PC-3 (cell line): Measurements from ENCODE around the gene SPRY4. TPM values are rescaled to one million over a fixed set of nuclear protein-coding genes. Genes with fewer than 3 reads are reported as not detected.
A peak's percentile ranks its signal among the peaks of the same experiment; 100 is the strongest.

Experiments
- ATAC-seq: fragments of 200-7000 bp; cut with Tn5 transposase; 2 replicates; pipeline ENCODE4 v1.9.1; 2020; ENCODE audit warnings: mild to moderate bottlenecking, moderate library complexity
- BruUV-seq: library from RNA; stranded (reverse); fragments of 400-500 nt; replicated peaks from 2 replicates; lab custom pipeline; 2021; lab: Mats Ljungman, UMichigan
- CTCF ChIA-PET: fragments of 300-600 bp; sonication (Branson Sonifier 250); formaldehyde crosslinking; loops from one replicate; lab custom pipeline; 2022; ENCODE audit warnings: antibody characterized with exemption; lab: Charles Lee
- POLR2A ChIA-PET: fragments of 300-600 bp; sonication (Branson Sonifier 250); formaldehyde crosslinking; loops from one replicate; lab custom pipeline; 2022; ENCODE audit warnings: antibody characterized with exemption; ENCODE audit not compliant: unreplicated experiment; lab: Charles Lee
- DNase-seq: peaks from one replicate; pipeline ENCODE4 v3.0.0-alpha.2; 2015
- H2AFZ ChIP-seq: fragments of 300-600 bp; sonication (generic); 2 replicates; pipeline ENCODE4 v1.6.0; 2016; ENCODE audit warnings: antibody characterized with exemption, low read length
- H3F3A ChIP-seq: fragments of 300-600 bp; sonication (generic); one replicate; pipeline ENCODE4 v1.6.0; 2017; ENCODE audit warnings: antibody characterized with exemption, low read length, control low read depth, mild to moderate bottlenecking; ENCODE audit not compliant: unreplicated experiment
- H3K27ac ChIP-seq: fragments of 300-600 bp; sonication (generic); 2 replicates; pipeline ENCODE4 v1.5.1; 2016; ENCODE audit warnings: mild to moderate bottlenecking, low read length
- H3K27me3 ChIP-seq: fragments of 300-600 bp; sonication (generic); 2 replicates; pipeline ENCODE4 v1.6.1; 2016; ENCODE audit warnings: low read length, mixed read lengths
- H3K36me3 ChIP-seq: fragments of 300-600 bp; sonication (generic); 2 replicates; pipeline ENCODE4 v1.6.1; 2016; ENCODE audit warnings: low read depth, mixed run types, low read length, mixed read lengths
- H3K4me1 ChIP-seq: fragments of 300-600 bp; sonication (generic); 2 replicates; pipeline ENCODE4 v1.5.1; 2016; ENCODE audit warnings: low read length; ENCODE audit not compliant: insufficient read depth
- H3K4me2 ChIP-seq: fragments of 300-600 bp; sonication (generic); 2 replicates; pipeline ENCODE4 v1.6.0; 2016; ENCODE audit warnings: low read length
- H3K4me3 ChIP-seq: fragments of 300-600 bp; sonication (generic); 2 replicates; pipeline ENCODE4 v1.5.1; 2016; ENCODE audit warnings: mild to moderate bottlenecking, low read length, mixed read lengths
- H3K79me2 ChIP-seq: fragments of 300-600 bp; sonication (generic); 2 replicates; pipeline ENCODE4 v1.6.1; 2017; ENCODE audit warnings: low read length, mixed read lengths
- H3K9ac ChIP-seq: fragments of 300-600 bp; sonication (generic); 2 replicates; pipeline ENCODE4 v1.6.0; 2016; ENCODE audit warnings: mild to moderate bottlenecking, low read length
- H3K9me2 ChIP-seq: fragments of 300-600 bp; sonication (generic); replicated peaks from 2 replicates; pipeline ENCODE4 v1.6.1; 2016; ENCODE audit warnings: mixed run types, low read length, mixed read lengths
- H3K9me3 ChIP-seq: fragments of 300-600 bp; sonication (generic); 2 replicates; pipeline ENCODE4 v1.6.1; 2016; ENCODE audit warnings: low read length, mixed read lengths
- H4K20me1 ChIP-seq: fragments of 300-600 bp; sonication (generic); 2 replicates; pipeline ENCODE4 v1.6.1; 2016; ENCODE audit warnings: low read length, mixed read lengths
- EZH2 ChIP-seq: fragments of 300-600 bp; sonication (generic); IDR thresholded peaks from one replicate; pipeline ENCODE4 v1.6.1; 2017; ENCODE audit warnings: antibody characterized with exemption, mild to moderate bottlenecking, low read length; ENCODE audit not compliant: unreplicated experiment
- EZH2phosphoT487 ChIP-seq: fragments of 300-600 bp; sonication (generic); IDR thresholded peaks from 2 replicates; pipeline ENCODE4 v1.6.1; 2018; ENCODE audit warnings: mild to moderate bottlenecking, antibody characterized with exemption, low read length, borderline replicate concordance
- intact Hi-C: fragments of 100-400 bp; cut with micrococcal nuclease; formaldehyde crosslinking; loops from 2 replicates; pipeline ENCODE4 v1.9.0; 2023
- total RNA-seq: library from RNA; depleted of rRNA; stranded (reverse); fragments of >200 nt; gene quantifications from 2 replicates; pipeline ENCODE4 v1.2.3, GENCODE V29; 2014; rRNA removed
- TF ChIP-seq, protein P1 (sequence below): fragments of 300-600 bp; sonication (generic); conservative IDR thresholded peaks from 2 replicates; pipeline ENCODE4 v1.5.1; 2017; ENCODE audit warnings: antibody characterized with exemption, low read depth, mild to moderate bottlenecking, low read length

SPRY4 gene
- total RNA-seq, 1 experiment from 2014 or later = 38.4 TPM

GRCh38 chr5:142263346-142263745 lies 61.5 kb downstream of the SPRY4 start:
- Histone ChIP-seq H3K9me2 (no peaks in the 10 kb centered on the region), H3K27me3 (no peaks in the 10 kb centered on the region), H3F3A (no peaks in the 10 kb centered on the region), H3K4me1 (no peaks in the 10 kb centered on the region), H3K9me3 (no peaks in the 10 kb centered on the region), H4K20me1 (no peaks in the 10 kb centered on the region), H3K27ac (no peak overlapping the region), H3K9ac (no peak overlapping the region), H3K79me2 (no peaks in the 10 kb centered on the region), H3K4me2 (no peak overlapping the region), H2AFZ (no peak overlapping the region), H3K36me3 (no peaks in the 10 kb centered on the region), H3K4me3 (no peak overlapping the region)
- ChIA-PET POLR2A (no interaction called here), CTCF (no interaction called here)
- no TSS peak for BruUV-seq
- DNase-seq = no peak
- peak; percentile 35 for ATAC-seq
- intact Hi-C loops = no loop called here
- no peak for TF ChIP-seq EZH2

GRCh38 chr5:142262683-142263082 lies 62.1 kb downstream of the SPRY4 start:
- H3K27me3 ChIP-seq = no peaks in the 10 kb centered on the region
- no peaks in the 10 kb centered on the region for H3K36me3 ChIP-seq
- ChIA-PET POLR2A (no interaction called here), CTCF (no interaction called here)
- H3K9me2 ChIP-seq = no peaks in the 10 kb centered on the region
- no peak overlapping the region for H2AFZ ChIP-seq
- ATAC-seq (no peak), DNase-seq (no peak)
- H4K20me1 ChIP-seq = no peaks in the 10 kb centered on the region
- H3F3A ChIP-seq = no peaks in the 10 kb centered on the region
- no peaks in the 10 kb centered on the region for H3K79me2 ChIP-seq
- TF ChIP-seq EZH2 = no peak
- no peak for TF ChIP-seq EZH2phosphoT487
- TF ChIP-seq, protein P1, sequence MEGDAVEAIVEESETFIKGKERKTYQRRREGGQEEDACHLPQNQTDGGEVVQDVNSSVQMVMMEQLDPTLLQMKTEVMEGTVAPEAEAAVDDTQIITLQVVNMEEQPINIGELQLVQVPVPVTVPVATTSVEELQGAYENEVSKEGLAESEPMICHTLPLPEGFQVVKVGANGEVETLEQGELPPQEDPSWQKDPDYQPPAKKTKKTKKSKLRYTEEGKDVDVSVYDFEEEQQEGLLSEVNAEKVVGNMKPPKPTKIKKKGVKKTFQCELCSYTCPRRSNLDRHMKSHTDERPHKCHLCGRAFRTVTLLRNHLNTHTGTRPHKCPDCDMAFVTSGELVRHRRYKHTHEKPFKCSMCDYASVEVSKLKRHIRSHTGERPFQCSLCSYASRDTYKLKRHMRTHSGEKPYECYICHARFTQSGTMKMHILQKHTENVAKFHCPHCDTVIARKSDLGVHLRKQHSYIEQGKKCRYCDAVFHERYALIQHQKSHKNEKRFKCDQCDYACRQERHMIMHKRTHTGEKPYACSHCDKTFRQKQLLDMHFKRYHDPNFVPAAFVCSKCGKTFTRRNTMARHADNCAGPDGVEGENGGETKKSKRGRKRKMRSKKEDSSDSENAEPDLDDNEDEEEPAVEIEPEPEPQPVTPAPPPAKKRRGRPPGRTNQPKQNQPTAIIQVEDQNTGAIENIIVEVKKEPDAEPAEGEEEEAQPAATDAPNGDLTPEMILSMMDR = no peak
- no peak overlapping the region for H3K27ac ChIP-seq
- BruUV-seq = no TSS peak
- H3K9ac ChIP-seq = no peak overlapping the region
- H3K4me2 ChIP-seq = no peak overlapping the region
- H3K4me3 ChIP-seq = no peak overlapping the region
- H3K4me1 ChIP-seq = no peaks in the 10 kb centered on the region
- intact Hi-C loops = no loop called here
- no peaks in the 10 kb centered on the region for H3K9me3 ChIP-seq

Other genes starting within 250 kb of the SPRY4 start
- gene NDFIP1, start 216.2 kb downstream of the SPRY4 start, total RNA-seq = 33.5 and 38.2 TPM in 2 replicates